Neural cell (in vitro differentiated cells): Measurements from ENCODE around the gene NDEL1. TPM values are rescaled to one million over a fixed set of nuclear protein-coding genes. Genes with fewer than 3 reads are reported as not detected.

Source experiments
- H2AFZ ChIP-seq: fragments of 200-600, 300-800 bp; sonication (generic), shearing (Covaris generic); 2 replicates; pipeline ENCODE4 v1.6.0; 2014; ENCODE audit warnings: low read depth, mild to moderate bottlenecking, antibody characterized with exemption, low read length, moderate library complexity
- H3F3A ChIP-seq: fragments of 200-600 bp; shearing (Covaris generic); 2 replicates; pipeline ENCODE4 v1.6.1; 2016; ENCODE audit warnings: mild to moderate bottlenecking, moderate library complexity, mixed read lengths, antibody characterized with exemption, low read length; ENCODE audit not compliant: insufficient read depth, poor library complexity, severe bottlenecking
- H3K27ac ChIP-seq: fragments of 200-600, 300-800 bp; sonication (generic), shearing (Covaris generic); 2 replicates; pipeline ENCODE4 v1.5.1; 2014; ENCODE audit warnings: mild to moderate bottlenecking, low read length, moderate library complexity
- H3K27me3 ChIP-seq: fragments of 300-800, 200-600 bp; sonication (generic), shearing (Covaris generic); 2 replicates; pipeline ENCODE4 v1.6.0; 2014; ENCODE audit warnings: mild to moderate bottlenecking, low read depth, low read length, moderate library complexity; ENCODE audit not compliant: insufficient read depth
- H3K36me3 ChIP-seq: fragments of 300-800, 200-600 bp; sonication (generic), shearing (Covaris generic); 2 replicates; pipeline ENCODE4 v1.5.1; 2014; ENCODE audit warnings: mild to moderate bottlenecking, antibody characterized with exemption, low read length, moderate library complexity; ENCODE audit not compliant: insufficient read depth
- H3K4me2 ChIP-seq: fragments of 300-800, 200-600 bp; sonication (generic), shearing (Covaris generic); 2 replicates; pipeline ENCODE4 v1.6.0; 2014; ENCODE audit warnings: mild to moderate bottlenecking, low read length
- H3K4me3 ChIP-seq: fragments of 300-800, 200-600 bp; sonication (generic), shearing (Covaris generic); 2 replicates; pipeline ENCODE4 v1.5.1; 2014; ENCODE audit warnings: mild to moderate bottlenecking, low read length, moderate library complexity
- H3K79me2 ChIP-seq: fragments of 200-600 bp; shearing (Covaris generic); replicated peaks from 2 replicates; pipeline ENCODE4 v1.6.0; 2014; ENCODE audit warnings: mild to moderate bottlenecking, low read length, moderate library complexity; ENCODE audit not compliant: insufficient read depth
- H3K9ac ChIP-seq: fragments of 300-800, 200-600 bp; sonication (generic), shearing (Covaris generic); 2 replicates; pipeline ENCODE4 v1.6.1; 2016; ENCODE audit warnings: mild to moderate bottlenecking, low read length, mixed read lengths
- H3K9me2 ChIP-seq: fragments of 200-600 bp; shearing (Covaris generic); 2 replicates; pipeline ENCODE4 v1.6.1; 2016; ENCODE audit warnings: mild to moderate bottlenecking, low read length, mixed read lengths; ENCODE audit not compliant: insufficient read depth
- H3K9me3 ChIP-seq: fragments of 200-600, 300-800 bp; sonication (generic), shearing (Covaris generic); 2 replicates; pipeline ENCODE4 v1.6.1; 2016; ENCODE audit warnings: mild to moderate bottlenecking, mixed run types, low read length, moderate library complexity, mixed read lengths
- H4K20me1 ChIP-seq: fragments of 200-600 bp; shearing (Covaris generic); 2 replicates; pipeline ENCODE4 v1.6.1; 2016; ENCODE audit warnings: mild to moderate bottlenecking, mixed run types; ENCODE audit not compliant: insufficient read depth
- EP300 ChIP-seq: fragments of 450-650 bp; conservative IDR thresholded peaks from 2 replicates; pipeline ENCODE4 v1.6.1; 2014; ENCODE audit warnings: antibody characterized with exemption, mild to moderate bottlenecking, moderate library complexity; ENCODE audit not compliant: poor library complexity, severe bottlenecking
- EZH2 ChIP-seq: fragments of 200-600, 300-800 bp; shearing (Covaris generic), sonication (generic); IDR thresholded peaks from 2 replicates; pipeline ENCODE4 v1.6.1; 2014; ENCODE audit warnings: antibody characterized with exemption, low read length, borderline replicate concordance, mild to moderate bottlenecking; ENCODE audit not compliant: insufficient read depth, poor library complexity, severe bottlenecking
- MXI1 ChIP-seq: fragments of 450-650 bp; conservative IDR thresholded peaks from 2 replicates; pipeline ENCODE4 v1.6.1; 2014; ENCODE audit warnings: antibody characterized with exemption, mild to moderate bottlenecking; ENCODE audit not compliant: poor library complexity, severe bottlenecking
- POLR2AphosphoS5 ChIP-seq: IDR thresholded peaks from 2 replicates; pipeline ENCODE4 v1.6.1; 2012
- RAD21 ChIP-seq: fragments of 450-650 bp; conservative IDR thresholded peaks from 2 replicates; pipeline ENCODE4 v1.6.1; 2014; ENCODE audit warnings: antibody characterized with exemption, mild to moderate bottlenecking, moderate library complexity
- SMC3 ChIP-seq: fragments of 450-650 bp; conservative IDR thresholded peaks from 2 replicates; pipeline ENCODE4 v1.6.1; 2014; ENCODE audit warnings: antibody characterized with exemption, mild to moderate bottlenecking, moderate library complexity; ENCODE audit not compliant: poor library complexity
- TAF1 ChIP-seq: IDR thresholded peaks from 2 replicates; pipeline ENCODE4 v1.6.1; 2012; ENCODE audit warnings: low read depth
- polyA plus RNA-seq: library from polyadenylated mRNA; depleted of rRNA; stranded (reverse); fragments of >200 nt; gene quantifications from 2 replicates; pipeline ENCODE4 v1.2.3, GENCODE V29; 2014
- TF ChIP-seq, protein P1 (sequence below): fragments of 450-650 bp; IDR thresholded peaks from 2 replicates; pipeline ENCODE4 v1.5.1; 2014; ENCODE audit warnings: antibody characterized with exemption, mild to moderate bottlenecking, moderate library complexity; ENCODE audit not compliant: poor library complexity, severe bottlenecking
- TF ChIP-seq, protein P2 (sequence below): IDR thresholded peaks from 2 replicates; pipeline ENCODE4 v1.6.1; 2012; ENCODE audit warnings: borderline replicate concordance

Gene NDEL1
- polyA plus RNA-seq, 1 donor from 2014 or later: 25.7 TPM

DNA sequence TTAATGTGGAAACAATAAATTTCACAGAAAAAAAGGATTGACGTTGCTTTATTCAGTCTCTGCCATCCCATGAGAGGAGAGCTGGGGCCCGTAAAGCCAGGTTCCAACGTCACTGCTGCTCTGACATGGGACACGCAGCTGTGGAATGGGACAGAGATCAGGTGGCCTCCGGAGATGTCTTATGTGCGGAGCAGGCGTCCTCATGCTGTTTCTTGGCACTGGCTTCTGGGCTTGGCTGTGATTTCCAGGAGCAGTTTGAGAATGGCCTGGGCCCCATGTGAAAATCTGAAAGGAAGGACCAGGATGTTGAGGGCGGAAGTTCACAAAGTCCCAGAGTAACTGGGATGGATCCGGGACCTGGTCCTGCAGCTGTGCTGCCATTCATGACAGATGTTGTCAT lies 32.4 kb downstream of the NDEL1 start:
- Histone ChIP-seq H3K4me2 (no peak overlapping the region), H3K9me3 (no peaks in the 10 kb centered on the region), H3K9ac (no peak overlapping the region), H3K9me2 (no peaks in the 10 kb centered on the region), H4K20me1 (no peaks in the 10 kb centered on the region), H3K79me2 (no peaks in the 10 kb centered on the region), H3K4me3 (no peak overlapping the region), H3K27ac (no peak overlapping the region), H3K36me3 (peaks cover 6% of the 10 kb centered on the region), H3K27me3 (no peaks in the 10 kb centered on the region), H2AFZ (no peak overlapping the region), H3F3A (no peaks in the 10 kb centered on the region)
- no peak for TF ChIP-seq TAF1
- TF ChIP-seq POLR2AphosphoS5: no peak
- TF ChIP-seq RAD21: no peak
- no peak for TF ChIP-seq SMC3
- TF ChIP-seq, protein P1, sequence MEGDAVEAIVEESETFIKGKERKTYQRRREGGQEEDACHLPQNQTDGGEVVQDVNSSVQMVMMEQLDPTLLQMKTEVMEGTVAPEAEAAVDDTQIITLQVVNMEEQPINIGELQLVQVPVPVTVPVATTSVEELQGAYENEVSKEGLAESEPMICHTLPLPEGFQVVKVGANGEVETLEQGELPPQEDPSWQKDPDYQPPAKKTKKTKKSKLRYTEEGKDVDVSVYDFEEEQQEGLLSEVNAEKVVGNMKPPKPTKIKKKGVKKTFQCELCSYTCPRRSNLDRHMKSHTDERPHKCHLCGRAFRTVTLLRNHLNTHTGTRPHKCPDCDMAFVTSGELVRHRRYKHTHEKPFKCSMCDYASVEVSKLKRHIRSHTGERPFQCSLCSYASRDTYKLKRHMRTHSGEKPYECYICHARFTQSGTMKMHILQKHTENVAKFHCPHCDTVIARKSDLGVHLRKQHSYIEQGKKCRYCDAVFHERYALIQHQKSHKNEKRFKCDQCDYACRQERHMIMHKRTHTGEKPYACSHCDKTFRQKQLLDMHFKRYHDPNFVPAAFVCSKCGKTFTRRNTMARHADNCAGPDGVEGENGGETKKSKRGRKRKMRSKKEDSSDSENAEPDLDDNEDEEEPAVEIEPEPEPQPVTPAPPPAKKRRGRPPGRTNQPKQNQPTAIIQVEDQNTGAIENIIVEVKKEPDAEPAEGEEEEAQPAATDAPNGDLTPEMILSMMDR: no peak
- TF ChIP-seq, protein P2, sequence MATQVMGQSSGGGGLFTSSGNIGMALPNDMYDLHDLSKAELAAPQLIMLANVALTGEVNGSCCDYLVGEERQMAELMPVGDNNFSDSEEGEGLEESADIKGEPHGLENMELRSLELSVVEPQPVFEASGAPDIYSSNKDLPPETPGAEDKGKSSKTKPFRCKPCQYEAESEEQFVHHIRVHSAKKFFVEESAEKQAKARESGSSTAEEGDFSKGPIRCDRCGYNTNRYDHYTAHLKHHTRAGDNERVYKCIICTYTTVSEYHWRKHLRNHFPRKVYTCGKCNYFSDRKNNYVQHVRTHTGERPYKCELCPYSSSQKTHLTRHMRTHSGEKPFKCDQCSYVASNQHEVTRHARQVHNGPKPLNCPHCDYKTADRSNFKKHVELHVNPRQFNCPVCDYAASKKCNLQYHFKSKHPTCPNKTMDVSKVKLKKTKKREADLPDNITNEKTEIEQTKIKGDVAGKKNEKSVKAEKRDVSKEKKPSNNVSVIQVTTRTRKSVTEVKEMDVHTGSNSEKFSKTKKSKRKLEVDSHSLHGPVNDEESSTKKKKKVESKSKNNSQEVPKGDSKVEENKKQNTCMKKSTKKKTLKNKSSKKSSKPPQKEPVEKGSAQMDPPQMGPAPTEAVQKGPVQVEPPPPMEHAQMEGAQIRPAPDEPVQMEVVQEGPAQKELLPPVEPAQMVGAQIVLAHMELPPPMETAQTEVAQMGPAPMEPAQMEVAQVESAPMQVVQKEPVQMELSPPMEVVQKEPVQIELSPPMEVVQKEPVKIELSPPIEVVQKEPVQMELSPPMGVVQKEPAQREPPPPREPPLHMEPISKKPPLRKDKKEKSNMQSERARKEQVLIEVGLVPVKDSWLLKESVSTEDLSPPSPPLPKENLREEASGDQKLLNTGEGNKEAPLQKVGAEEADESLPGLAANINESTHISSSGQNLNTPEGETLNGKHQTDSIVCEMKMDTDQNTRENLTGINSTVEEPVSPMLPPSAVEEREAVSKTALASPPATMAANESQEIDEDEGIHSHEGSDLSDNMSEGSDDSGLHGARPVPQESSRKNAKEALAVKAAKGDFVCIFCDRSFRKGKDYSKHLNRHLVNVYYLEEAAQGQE: no peak
- no peak for TF ChIP-seq EP300
- no peak for TF ChIP-seq MXI1
- no peak for TF ChIP-seq EZH2

DNA sequence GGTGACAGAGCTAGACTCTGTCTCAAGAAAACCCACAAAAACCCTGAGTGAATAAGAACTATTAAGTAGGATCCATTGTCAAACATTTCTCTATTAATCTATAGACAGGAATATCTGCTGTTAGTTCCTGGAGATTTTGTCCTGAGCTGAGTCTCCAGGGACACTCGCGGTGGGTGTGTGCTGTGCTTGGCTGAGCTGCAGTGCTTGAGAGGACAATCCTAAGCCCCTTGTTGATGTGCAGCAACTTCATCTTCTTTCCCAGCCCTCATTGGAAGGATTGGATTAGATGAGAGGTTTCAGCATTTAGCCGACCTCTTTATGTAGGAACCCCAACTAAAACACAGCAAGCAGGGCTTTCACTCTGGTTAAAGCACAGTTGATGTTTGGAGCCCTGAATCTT lies 33.3 kb downstream of the NDEL1 start:
- Histone ChIP-seq H2AFZ (no peak overlapping the region), H3F3A (no peaks in the 10 kb centered on the region), H3K4me3 (no peak overlapping the region), H3K27ac (no peak overlapping the region), H4K20me1 (no peaks in the 10 kb centered on the region), H3K9ac (no peak overlapping the region), H3K27me3 (no peaks in the 10 kb centered on the region), H3K36me3 (peaks cover 6% of the 10 kb centered on the region), H3K79me2 (no peaks in the 10 kb centered on the region), H3K9me3 (no peaks in the 10 kb centered on the region), H3K4me2 (no peak overlapping the region), H3K9me2 (no peaks in the 10 kb centered on the region)
- no peak for TF ChIP-seq SMC3
- TF ChIP-seq EZH2: no peak

DNA sequence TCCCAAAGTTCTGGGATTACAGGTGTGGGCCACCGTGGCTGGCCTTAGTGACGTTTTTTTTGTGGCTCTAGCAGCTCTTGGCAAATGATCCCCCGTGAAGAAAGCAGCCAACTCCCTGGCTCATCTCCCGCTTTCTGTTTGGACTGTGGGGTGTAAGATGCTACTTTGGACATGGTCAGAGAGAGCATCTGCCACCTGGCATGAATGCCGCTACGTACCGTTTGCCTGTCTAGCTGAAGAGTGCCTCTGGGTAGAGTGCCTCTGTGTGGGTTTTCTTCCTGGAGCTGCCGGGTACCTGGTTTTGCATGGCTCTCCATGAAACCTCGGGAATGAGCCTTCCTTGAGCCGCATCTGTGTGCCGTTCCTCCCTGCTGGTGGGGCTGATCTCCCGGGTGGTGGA lies 34.3 kb downstream of the NDEL1 start:
- H3K9ac ChIP-seq: no peak overlapping the region
- H3K9me2 ChIP-seq: no peaks in the 10 kb centered on the region
- TF ChIP-seq TAF1 (no peak), RAD21 (no peak), EZH2 (no peak), POLR2AphosphoS5 (no peak), MXI1 (no peak), SMC3 (no peak), EP300 (no peak)
- TF ChIP-seq, protein P2: no peak
- TF ChIP-seq, protein P1: no peak
- H3K4me3 ChIP-seq: no peak overlapping the region
- no peaks in the 10 kb centered on the region for H3K79me2 ChIP-seq
- H3K4me2 ChIP-seq: no peak overlapping the region
- H4K20me1 ChIP-seq: no peaks in the 10 kb centered on the region
- peaks cover 9% of the 10 kb centered on the region for H3K36me3 ChIP-seq
- no peaks in the 10 kb centered on the region for H3K9me3 ChIP-seq
- no peak overlapping the region for H2AFZ ChIP-seq
- H3K27ac ChIP-seq: no peak overlapping the region
- no peaks in the 10 kb centered on the region for H3K27me3 ChIP-seq
- no peaks in the 10 kb centered on the region for H3F3A ChIP-seq
